Right lung (tissue), 5 donors: ENCODE results near the gene ERCC1. TPM values are rescaled to one million over a fixed set of nuclear protein-coding genes. Genes with fewer than 3 reads are reported as not detected.
"Not testable (repeated sequence)": the region's sequence is repeated elsewhere in the genome, so short reads cannot be mapped to it uniquely, and the experiment has no call there.

Experiments
- DNase-seq, 2 donors: peaks; one replicate each; pipeline ENCODE4 v3.0.0-alpha.2; 2013
- polyA plus RNA-seq, 5 donors: library from polyadenylated mRNA; unstranded; fragments of 120-200 nt; gene quantifications; one replicate each; pipeline versions ENCODE4 v1.2.1 to v1.2.3, GENCODE V29; 2013; ENCODE audit warnings: inconsistent platforms in 1 of 5, low replicate concordance in 1 of 5; ENCODE audit not compliant: insufficient read length in 5 of 5, insufficient read depth in 1 of 5

Gene ERCC1
- polyA plus RNA-seq, 5 donors = 77.2 to 123 (median 93.4) TPM

- no peak for DNase-seq
These were observed 13.6 kb upstream of the ERCC1 start for GRCh38 chr19:45437328-45437727.

- DNase-seq = not testable (repeated sequence)
These were observed 8.8 kb upstream of the ERCC1 start for GRCh38 chr19:45432543-45432942.

GRCh38 chr19:45431008-45431407, 7.3 kb upstream of the ERCC1 start:
- DNase-seq = not testable (repeated sequence)

GRCh38 chr19:45429896-45430295, 6.2 kb upstream of the ERCC1 start:
- DNase-seq = not testable (repeated sequence)

GRCh38 chr19:45428384-45429231, 4.9 kb upstream of the ERCC1 start:
- no peak for DNase-seq

- no peak for DNase-seq
These were observed 708 bp upstream of the ERCC1 start for GRCh38 chr19:45424191-45425058.

GRCh38 chr19:45423033-45423588, 606 bp downstream of the ERCC1 start:
- DNase-seq = no peak

GRCh38 chr19:45421947-45422498, 1.7 kb downstream of the ERCC1 start:
- no peak for DNase-seq

GRCh38 chr19:45420871-45421270, 2.8 kb downstream of the ERCC1 start:
- no peak for DNase-seq

- DNase-seq = no peak
These were observed 3.4 kb downstream of the ERCC1 start for GRCh38 chr19:45420356-45420755.

- DNase-seq = no peak
These were observed 3.8 kb downstream of the ERCC1 start for GRCh38 chr19:45419895-45420294.

GRCh38 chr19:45419396-45419795, 4.3 kb downstream of the ERCC1 start:
- DNase-seq = no peak

GRCh38 chr19:45418802-45419201, 4.9 kb downstream of the ERCC1 start:
- DNase-seq = no peak

- no peak for DNase-seq
These were observed 6.6 kb downstream of the ERCC1 start for GRCh38 chr19:45417151-45417550.

GRCh38 chr19:45414468-45414867, 9.2 kb downstream of the ERCC1 start:
- DNase-seq = no peak

- no peak for DNase-seq
These were observed 10.2 kb downstream of the ERCC1 start for GRCh38 chr19:45413497-45413896.

- not testable (repeated sequence) for DNase-seq
These were observed 13.4 kb downstream of the ERCC1 start for GRCh38 chr19:45410330-45410729.

- no peak for DNase-seq
These were observed 14.2 kb downstream of the ERCC1 start for GRCh38 chr19:45409557-45409920.

GRCh38 chr19:45408830-45409556, 14.7 kb downstream of the ERCC1 start:
- no peak for DNase-seq

GRCh38 chr19:45408121-45408520, 15.6 kb downstream of the ERCC1 start:
- no peak for DNase-seq

- DNase-seq = not testable (repeated sequence)
These were observed 16.1 kb downstream of the ERCC1 start for GRCh38 chr19:45407585-45407984.

GRCh38 chr19:45407091-45407375, 16.7 kb downstream of the ERCC1 start:
- DNase-seq = no peak
